PC-3 (cell line): ENCODE measurements around the gene CCL22. TPM values are rescaled to one million over a fixed set of nuclear protein-coding genes. Genes with fewer than 3 reads are reported as not detected.

Source experiments
- ATAC-seq: fragments of 200-7000 bp; cut with Tn5 transposase; 2 replicates; pipeline ENCODE4 v1.9.1; 2020; ENCODE audit warnings: mild to moderate bottlenecking, moderate library complexity
- BruUV-seq: library from RNA; stranded (reverse); fragments of 400-500 nt; replicated peaks from 2 replicates; lab custom pipeline; 2021; lab: Mats Ljungman, UMichigan
- CTCF ChIA-PET: fragments of 300-600 bp; sonication (Branson Sonifier 250); formaldehyde crosslinking; loops from one replicate; lab custom pipeline; 2022; ENCODE audit warnings: antibody characterized with exemption; lab: Charles Lee
- POLR2A ChIA-PET: fragments of 300-600 bp; sonication (Branson Sonifier 250); formaldehyde crosslinking; loops from one replicate; lab custom pipeline; 2022; ENCODE audit warnings: antibody characterized with exemption; ENCODE audit not compliant: unreplicated experiment; lab: Charles Lee
- DNase-seq: peaks from one replicate; pipeline ENCODE4 v3.0.0-alpha.2; 2015
- H2AFZ ChIP-seq: fragments of 300-600 bp; sonication (generic); 2 replicates; pipeline ENCODE4 v1.6.0; 2016; ENCODE audit warnings: antibody characterized with exemption, low read length
- H3F3A ChIP-seq: fragments of 300-600 bp; sonication (generic); one replicate; pipeline ENCODE4 v1.6.0; 2017; ENCODE audit warnings: antibody characterized with exemption, low read length, control low read depth, mild to moderate bottlenecking; ENCODE audit not compliant: unreplicated experiment
- H3K27ac ChIP-seq: fragments of 300-600 bp; sonication (generic); 2 replicates; pipeline ENCODE4 v1.5.1; 2016; ENCODE audit warnings: mild to moderate bottlenecking, low read length
- H3K27me3 ChIP-seq: fragments of 300-600 bp; sonication (generic); 2 replicates; pipeline ENCODE4 v1.6.1; 2016; ENCODE audit warnings: low read length, mixed read lengths
- H3K36me3 ChIP-seq: fragments of 300-600 bp; sonication (generic); 2 replicates; pipeline ENCODE4 v1.6.1; 2016; ENCODE audit warnings: low read depth, mixed run types, low read length, mixed read lengths
- H3K4me1 ChIP-seq: fragments of 300-600 bp; sonication (generic); 2 replicates; pipeline ENCODE4 v1.5.1; 2016; ENCODE audit warnings: low read length; ENCODE audit not compliant: insufficient read depth
- H3K4me2 ChIP-seq: fragments of 300-600 bp; sonication (generic); 2 replicates; pipeline ENCODE4 v1.6.0; 2016; ENCODE audit warnings: low read length
- H3K4me3 ChIP-seq: fragments of 300-600 bp; sonication (generic); 2 replicates; pipeline ENCODE4 v1.5.1; 2016; ENCODE audit warnings: mild to moderate bottlenecking, low read length, mixed read lengths
- H3K79me2 ChIP-seq: fragments of 300-600 bp; sonication (generic); 2 replicates; pipeline ENCODE4 v1.6.1; 2017; ENCODE audit warnings: low read length, mixed read lengths
- H3K9ac ChIP-seq: fragments of 300-600 bp; sonication (generic); 2 replicates; pipeline ENCODE4 v1.6.0; 2016; ENCODE audit warnings: mild to moderate bottlenecking, low read length
- H3K9me2 ChIP-seq: fragments of 300-600 bp; sonication (generic); replicated peaks from 2 replicates; pipeline ENCODE4 v1.6.1; 2016; ENCODE audit warnings: mixed run types, low read length, mixed read lengths
- H3K9me3 ChIP-seq: fragments of 300-600 bp; sonication (generic); 2 replicates; pipeline ENCODE4 v1.6.1; 2016; ENCODE audit warnings: low read length, mixed read lengths
- H4K20me1 ChIP-seq: fragments of 300-600 bp; sonication (generic); 2 replicates; pipeline ENCODE4 v1.6.1; 2016; ENCODE audit warnings: low read length, mixed read lengths
- EZH2 ChIP-seq: fragments of 300-600 bp; sonication (generic); IDR thresholded peaks from one replicate; pipeline ENCODE4 v1.6.1; 2017; ENCODE audit warnings: antibody characterized with exemption, mild to moderate bottlenecking, low read length; ENCODE audit not compliant: unreplicated experiment
- EZH2phosphoT487 ChIP-seq: fragments of 300-600 bp; sonication (generic); IDR thresholded peaks from 2 replicates; pipeline ENCODE4 v1.6.1; 2018; ENCODE audit warnings: mild to moderate bottlenecking, antibody characterized with exemption, low read length, borderline replicate concordance
- intact Hi-C: fragments of 100-400 bp; cut with micrococcal nuclease; formaldehyde crosslinking; loops from 2 replicates; pipeline ENCODE4 v1.9.0; 2023
- total RNA-seq: library from RNA; depleted of rRNA; stranded (reverse); fragments of >200 nt; gene quantifications from 2 replicates; pipeline ENCODE4 v1.2.3, GENCODE V29; 2014
- TF ChIP-seq, protein P1 (sequence below): fragments of 300-600 bp; sonication (generic); conservative IDR thresholded peaks from 2 replicates; pipeline ENCODE4 v1.5.1; 2017; ENCODE audit warnings: antibody characterized with exemption, low read depth, mild to moderate bottlenecking, low read length

CCL22 gene
- total RNA-seq, 1 experiment from 2014 or later = not detected

DNA sequence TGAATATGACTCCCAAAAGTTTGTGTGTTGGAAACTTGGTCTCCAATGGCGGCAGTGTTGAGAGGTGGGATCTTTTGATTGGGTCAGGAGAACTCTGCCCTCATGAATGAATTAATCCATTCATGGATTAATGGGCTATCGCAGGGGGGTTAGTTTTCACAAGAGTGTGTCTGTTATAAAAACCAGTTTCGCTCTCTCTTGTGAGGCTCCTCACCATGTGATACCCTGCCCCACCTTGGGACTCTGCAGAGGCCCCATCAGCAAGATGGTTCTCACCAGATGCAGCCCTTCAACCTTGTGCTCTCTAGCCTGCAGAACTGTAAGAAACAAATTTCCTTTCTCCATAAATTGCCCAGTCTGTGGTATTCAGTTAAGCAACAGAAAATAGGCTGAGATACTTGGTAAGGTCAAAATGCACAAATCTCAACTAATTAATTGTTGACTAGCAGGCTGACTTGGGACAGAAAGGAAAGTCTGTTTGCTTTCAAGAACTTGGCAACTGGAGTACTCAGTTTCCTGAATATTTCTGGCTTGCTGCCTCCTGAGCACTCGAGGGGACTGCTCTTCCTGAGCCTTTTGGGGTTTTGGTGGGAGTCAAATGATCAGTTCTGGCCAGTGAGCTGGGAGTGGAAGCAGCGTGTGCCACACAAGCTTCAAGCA, 32.2 kb downstream of the CCL22 start:
- CTCF ChIA-PET = no interaction called here
- ATAC-seq (no peak), DNase-seq (no peak)
- H4K20me1 ChIP-seq = no peaks in the 10 kb centered on the region
- H3K79me2 ChIP-seq = no peaks in the 10 kb centered on the region
- TF ChIP-seq EZH2phosphoT487 (no peak), EZH2 (no peak)
- TF ChIP-seq, protein P1, sequence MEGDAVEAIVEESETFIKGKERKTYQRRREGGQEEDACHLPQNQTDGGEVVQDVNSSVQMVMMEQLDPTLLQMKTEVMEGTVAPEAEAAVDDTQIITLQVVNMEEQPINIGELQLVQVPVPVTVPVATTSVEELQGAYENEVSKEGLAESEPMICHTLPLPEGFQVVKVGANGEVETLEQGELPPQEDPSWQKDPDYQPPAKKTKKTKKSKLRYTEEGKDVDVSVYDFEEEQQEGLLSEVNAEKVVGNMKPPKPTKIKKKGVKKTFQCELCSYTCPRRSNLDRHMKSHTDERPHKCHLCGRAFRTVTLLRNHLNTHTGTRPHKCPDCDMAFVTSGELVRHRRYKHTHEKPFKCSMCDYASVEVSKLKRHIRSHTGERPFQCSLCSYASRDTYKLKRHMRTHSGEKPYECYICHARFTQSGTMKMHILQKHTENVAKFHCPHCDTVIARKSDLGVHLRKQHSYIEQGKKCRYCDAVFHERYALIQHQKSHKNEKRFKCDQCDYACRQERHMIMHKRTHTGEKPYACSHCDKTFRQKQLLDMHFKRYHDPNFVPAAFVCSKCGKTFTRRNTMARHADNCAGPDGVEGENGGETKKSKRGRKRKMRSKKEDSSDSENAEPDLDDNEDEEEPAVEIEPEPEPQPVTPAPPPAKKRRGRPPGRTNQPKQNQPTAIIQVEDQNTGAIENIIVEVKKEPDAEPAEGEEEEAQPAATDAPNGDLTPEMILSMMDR = no peak
- H3K9me3 ChIP-seq = no peaks in the 10 kb centered on the region
- H3F3A ChIP-seq = no peaks in the 10 kb centered on the region
- no peak overlapping the region for H3K27ac ChIP-seq
- no TSS peak for BruUV-seq
- H3K4me2 ChIP-seq = no peak overlapping the region
- POLR2A ChIA-PET = no interaction called here
- intact Hi-C loops = no loop called here
- H3K27me3 ChIP-seq = no peaks in the 10 kb centered on the region
- no peak overlapping the region for H2AFZ ChIP-seq
- H3K4me3 ChIP-seq = no peak overlapping the region
- H3K4me1 ChIP-seq = no peaks in the 10 kb centered on the region
- H3K36me3 ChIP-seq = no peaks in the 10 kb centered on the region
- H3K9me2 ChIP-seq = no peaks in the 10 kb centered on the region
- no peak overlapping the region for H3K9ac ChIP-seq

DNA sequence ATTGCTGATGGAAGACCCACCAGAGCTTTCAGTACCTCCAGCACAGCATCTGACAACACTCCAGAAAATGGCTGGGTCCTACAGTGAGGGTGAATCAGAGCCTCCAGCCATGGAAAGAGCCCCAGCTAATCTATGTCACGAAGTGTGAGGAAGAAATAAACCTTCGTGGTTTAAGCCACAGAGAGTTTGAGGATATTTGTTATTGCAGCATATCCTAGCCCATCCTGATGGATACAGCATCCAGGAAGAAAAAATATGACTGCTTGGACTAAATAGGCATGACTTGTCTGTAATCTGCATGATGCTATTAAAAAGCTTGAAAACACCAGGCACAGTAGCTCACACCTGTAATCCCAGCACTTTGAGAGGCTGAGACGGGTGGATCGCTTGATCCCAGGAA, 32.7 kb downstream of the CCL22 start:
- no peak overlapping the region for H3K4me3 ChIP-seq
- H3K9me3 ChIP-seq = no peaks in the 10 kb centered on the region
- DNase-seq (no peak), ATAC-seq (no peak)
- no peak overlapping the region for H2AFZ ChIP-seq
- intact Hi-C loops = no loop called here
- H3F3A ChIP-seq = no peaks in the 10 kb centered on the region
- TF ChIP-seq EZH2phosphoT487 = no peak
- TF ChIP-seq EZH2 = no peak
- TF ChIP-seq, protein P1 = no peak
- H3K9ac ChIP-seq = no peak overlapping the region
- H3K4me1 ChIP-seq = no peaks in the 10 kb centered on the region
- ChIA-PET POLR2A (no interaction called here), CTCF (no interaction called here)
- H3K36me3 ChIP-seq = no peaks in the 10 kb centered on the region
- H3K79me2 ChIP-seq = no peaks in the 10 kb centered on the region
- no peaks in the 10 kb centered on the region for H4K20me1 ChIP-seq
- H3K4me2 ChIP-seq = no peak overlapping the region
- BruUV-seq = no TSS peak
- H3K9me2 ChIP-seq = no peaks in the 10 kb centered on the region
- H3K27me3 ChIP-seq = no peaks in the 10 kb centered on the region
- H3K27ac ChIP-seq = no peak overlapping the region

DNA sequence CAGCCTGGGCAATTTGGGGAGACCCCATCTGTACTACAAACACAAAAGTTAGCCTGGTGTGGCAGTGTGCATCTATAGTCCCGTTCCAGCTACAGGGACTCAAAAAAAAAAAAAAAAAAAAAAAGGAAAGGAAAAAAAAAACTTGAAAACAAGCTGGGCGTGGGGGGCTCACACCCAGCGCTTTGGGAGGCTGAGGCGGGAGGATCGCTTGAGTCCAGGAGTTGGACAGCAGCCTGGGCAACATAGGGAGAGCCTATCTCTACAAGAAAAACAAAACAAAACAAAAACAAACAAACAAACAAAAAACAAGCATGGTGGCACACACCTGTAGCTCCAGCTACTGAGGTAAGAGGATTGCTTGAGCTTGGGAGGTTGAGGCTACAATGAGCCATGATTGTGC, 33.1 kb downstream of the CCL22 start:
- intact Hi-C loops = no loop called here
- H3K36me3 ChIP-seq = no peaks in the 10 kb centered on the region
- H3K9me2 ChIP-seq = no peaks in the 10 kb centered on the region
- H3K79me2 ChIP-seq = no peaks in the 10 kb centered on the region
- no TSS peak for BruUV-seq
- H2AFZ ChIP-seq = no peak overlapping the region
- no peak overlapping the region for H3K9ac ChIP-seq
- POLR2A ChIA-PET = interaction anchor here (0.6 kb wide), 1 partner anchor 189 kb away, joined by 10 read pairs; no protein-coding TSS in a partner anchor
- ATAC-seq (no peak), DNase-seq (no peak)
- H3K27ac ChIP-seq = no peak overlapping the region
- no peaks in the 10 kb centered on the region for H3K4me1 ChIP-seq
- no peaks in the 10 kb centered on the region for H3K27me3 ChIP-seq
- no peaks in the 10 kb centered on the region for H3F3A ChIP-seq
- CTCF ChIA-PET = no interaction called here
- no peaks in the 10 kb centered on the region for H3K9me3 ChIP-seq
- H4K20me1 ChIP-seq = no peaks in the 10 kb centered on the region
- H3K4me2 ChIP-seq = no peak overlapping the region
- TF ChIP-seq EZH2 = no peak
- TF ChIP-seq, protein P1 = no peak
- no peak for TF ChIP-seq EZH2phosphoT487
- no peak overlapping the region for H3K4me3 ChIP-seq
